GM11168 (cell line): ENCODE measurements around the gene ARMC2.

Source experiments
- in situ Hi-C: fragments of 300-500 bp; cut with MboI; formaldehyde crosslinking; loops from one replicate; pipeline ENCODE4 v1.12.0; 2022; ENCODE audit warnings: low sequenced_read_pairs; ENCODE audit not compliant: unreplicated experiment

ARMC2 gene

GRCh38 chr6:109009236-109009961, 161.2 kb downstream of the ARMC2 start:
- in situ Hi-C loops = no loop called here

DNA sequence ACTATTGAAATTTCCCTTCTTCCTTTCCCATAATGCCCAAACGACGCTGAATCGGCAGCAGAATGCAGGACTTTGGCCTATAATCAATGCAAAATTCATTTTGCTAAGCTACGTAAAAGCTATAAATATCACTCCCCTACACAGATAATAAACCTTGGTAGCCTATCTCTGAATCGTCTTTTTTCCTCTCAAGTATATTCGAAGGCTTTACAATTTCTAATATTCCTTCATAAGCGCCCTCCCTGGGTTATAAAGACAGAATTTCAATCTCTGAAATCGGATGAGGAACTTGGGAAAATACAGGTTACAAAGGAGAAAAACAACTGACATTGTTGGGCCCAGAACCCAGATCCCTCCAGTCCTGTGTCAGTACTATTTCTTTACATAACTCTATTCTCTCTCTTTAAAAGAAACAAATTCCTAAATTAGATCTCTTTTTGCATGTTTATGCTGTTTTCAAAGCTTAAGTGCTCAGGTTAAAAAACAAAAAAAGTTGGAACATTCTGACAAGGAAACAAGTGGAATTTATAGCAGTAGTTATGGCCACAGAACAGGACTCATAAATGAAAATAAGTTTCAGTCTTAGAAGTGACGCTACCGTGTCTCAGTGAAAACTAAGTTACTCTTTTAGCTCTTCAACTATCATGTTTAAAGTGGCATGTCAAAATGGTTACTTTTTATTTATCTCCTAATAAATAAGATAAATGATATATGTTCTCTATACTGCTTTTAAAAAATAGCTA, 161.9 kb downstream of the ARMC2 start:
- in situ Hi-C loops = loop anchor here (5.0 kb wide), 1 partner anchor 47 kb away; no protein-coding TSS in a partner anchor

DNA sequence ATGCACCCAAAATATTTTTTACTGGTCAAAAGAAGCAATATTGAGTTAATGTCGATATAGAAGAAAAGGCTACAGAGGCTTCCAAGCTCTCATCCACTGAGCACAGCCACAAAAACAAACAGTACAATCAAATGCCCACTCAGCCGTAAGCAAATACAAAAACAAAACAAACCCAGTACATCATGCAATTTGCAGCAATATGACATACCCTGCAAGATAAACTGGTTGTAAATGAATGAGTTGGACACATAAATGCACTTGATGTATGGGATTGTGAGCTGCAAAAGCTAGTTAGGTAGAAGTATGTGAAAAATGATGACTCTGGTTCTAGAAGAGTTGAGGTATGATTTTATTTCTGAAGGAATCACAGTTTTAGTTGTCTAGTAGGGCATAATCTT, 162.5 kb downstream of the ARMC2 start:
- in situ Hi-C loops = loop anchor here (5.0 kb wide), 1 partner anchor 47 kb away; no protein-coding TSS in a partner anchor

- in situ Hi-C loops = loop anchor here (5.0 kb wide), 1 partner anchor 44 kb away; no protein-coding TSS in a partner anchor
Measured at GRCh38 chr6:109013656-109014305, 165.6 kb downstream of the ARMC2 start.

DNA sequence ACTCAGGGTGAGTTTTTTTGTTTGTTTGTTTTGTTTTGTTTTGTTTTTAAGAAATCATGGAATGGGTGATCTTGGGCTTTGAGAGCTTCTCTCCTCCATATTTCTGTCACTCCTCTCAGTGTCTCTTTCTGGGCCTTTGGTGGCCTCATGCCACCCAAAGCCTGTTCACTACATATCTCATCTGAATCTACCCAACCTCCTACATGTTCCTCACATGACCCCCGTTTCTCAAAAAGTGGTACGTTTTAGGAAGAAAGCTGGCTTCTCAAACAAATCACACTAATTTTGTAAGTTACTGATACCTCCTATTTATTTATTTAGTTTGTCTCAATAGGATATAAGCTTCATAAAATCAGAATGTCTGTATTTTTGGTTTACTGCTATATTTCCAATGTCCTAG, 166.4 kb downstream of the ARMC2 start:
- in situ Hi-C loops = loop anchor here (5.0 kb wide), 1 partner anchor 43 kb away; no protein-coding TSS in a partner anchor

DNA sequence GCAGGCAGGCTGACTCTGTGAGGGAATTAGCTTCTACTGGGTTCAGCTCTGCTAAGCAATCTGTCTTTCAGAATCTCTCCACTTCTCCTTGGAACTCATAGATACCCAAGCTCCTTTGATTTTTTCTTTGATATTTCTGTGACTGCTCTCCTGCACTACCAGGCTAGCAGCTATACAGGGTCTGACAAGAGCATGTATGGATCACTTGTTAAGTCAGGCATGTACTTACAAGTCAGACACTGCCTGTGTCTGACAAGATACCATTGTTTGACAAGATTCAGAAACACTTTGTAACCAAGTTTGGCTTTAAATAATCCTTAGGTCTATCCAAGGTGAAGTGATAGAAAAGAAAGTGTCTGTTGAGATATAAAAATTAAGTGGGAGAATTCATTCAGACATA, 167.0 kb downstream of the ARMC2 start:
- in situ Hi-C loops = no loop called here

DNA sequence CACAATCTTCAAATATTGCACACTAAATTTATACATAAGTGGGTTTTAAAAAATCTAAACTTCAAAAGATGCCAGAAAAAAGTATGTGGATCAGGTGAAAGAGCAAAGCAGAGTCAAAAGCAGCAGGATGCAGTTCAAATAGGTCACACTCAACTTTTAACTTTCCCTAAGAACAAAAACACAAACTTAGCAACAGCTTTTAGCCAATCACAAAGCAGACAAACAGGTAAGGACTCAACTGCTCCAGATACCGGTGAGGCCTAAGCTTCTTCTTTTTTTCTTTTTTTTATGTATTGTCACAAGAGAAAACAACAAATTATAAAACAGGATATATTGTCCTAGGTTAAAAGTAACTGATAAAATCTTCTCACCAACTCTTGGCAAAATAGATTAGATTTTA, 171.7 kb downstream of the ARMC2 start:
- in situ Hi-C loops = no loop called here

- in situ Hi-C loops = no loop called here
Measured at GRCh38 chr6:109021870-109022269, 173.6 kb downstream of the ARMC2 start.

DNA sequence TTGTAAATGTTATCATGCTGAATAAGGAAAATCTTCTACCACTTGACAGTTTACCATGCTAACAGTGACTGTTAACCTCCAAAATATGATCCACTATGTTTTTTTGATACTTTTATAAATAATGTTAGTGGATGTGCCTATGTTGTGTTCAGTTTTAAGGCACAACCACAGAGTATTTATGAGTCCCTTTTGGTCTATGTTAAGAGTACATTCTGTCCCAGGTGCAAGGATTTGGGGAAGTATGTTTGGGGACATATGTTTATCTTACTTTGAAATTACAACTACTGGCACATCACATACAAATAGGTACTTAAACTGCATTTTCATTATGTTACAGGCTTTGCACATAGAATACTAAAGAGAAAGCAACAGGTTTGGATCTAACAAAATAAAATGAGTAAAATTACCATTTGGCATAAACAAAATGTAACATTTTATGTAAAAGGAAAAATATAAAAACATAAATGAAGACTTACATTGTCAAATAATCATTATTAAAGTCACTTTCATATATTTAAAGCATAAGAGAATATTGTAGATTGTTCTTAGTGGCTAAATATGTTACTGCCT, 175.2 kb downstream of the ARMC2 start:
- in situ Hi-C loops = no loop called here
